Progenitor cell of endocrine pancreas (in vitro differentiated cells): ENCODE results near the gene BUD31. TPM values are rescaled to one million over a fixed set of nuclear protein-coding genes. Genes with fewer than 3 reads are reported as not detected.
A peak's percentile ranks its signal among the peaks of the same experiment; 100 is the strongest.

Experiments used
- DNase-seq: peaks from one replicate; pipeline ENCODE4 v3.0.0; 2021; ENCODE audit warnings: low spot score; ENCODE audit not compliant: unreplicated experiment
- H3K27ac Mint-ChIP-seq: 2 replicates; pipeline ENCODE4 v1.8.0; 2021; ENCODE audit warnings: mild to moderate bottlenecking, moderate library complexity, mixed read lengths
- H3K27me3 Mint-ChIP-seq: 2 replicates; pipeline ENCODE4 v1.8.0; 2021; ENCODE audit warnings: mixed read lengths
- H3K36me3 Mint-ChIP-seq: 2 replicates; pipeline ENCODE4 v1.8.0; 2022; ENCODE audit warnings: mixed read lengths; ENCODE audit not compliant: insufficient read depth
- H3K4me1 Mint-ChIP-seq: 2 replicates; pipeline ENCODE4 v1.8.0; 2021; ENCODE audit warnings: low read depth, mixed read lengths
- H3K4me3 Mint-ChIP-seq: 2 replicates; pipeline ENCODE4 v1.8.0; 2021; ENCODE audit warnings: low read depth, mild to moderate bottlenecking, moderate library complexity, mixed read lengths
- H3K9me3 Mint-ChIP-seq: 2 replicates; pipeline ENCODE4 v1.8.0; 2021; ENCODE audit warnings: low read depth, mixed read lengths
- long read RNA-seq: library from polyadenylated mRNA; unstranded; transcript quantifications from one replicate; pipeline ENCODE4 v2.0.0, GENCODE V29; 2020
- total RNA-seq: library from RNA; stranded (reverse); gene quantifications from 2 replicates; pipeline ENCODE4 v1.2.1, GENCODE V29; 2021
- TF ChIP-seq, protein P1 (sequence below): fragments of 200-600 bp; sonication (generic); IDR thresholded peaks from one replicate; pipeline ENCODE4 v1.5.0; 2021; ENCODE audit warnings: antibody characterized with exemption, mild to moderate bottlenecking; ENCODE audit not compliant: unreplicated experiment

Gene BUD31
- total RNA-seq: 97.2 and 102 TPM in 2 replicates
- long read RNA-seq, transcript BUD31-201 (6 exons, 1,035 nt): minor isoform, 34 of 77 reads
- long read RNA-seq, transcript BUD31-202 (6 exons, 1,139 nt): major isoform, 35 of 77 reads
- long read RNA-seq, partial matches to known transcripts: 2 of 77 reads
- long read RNA-seq, other reads (novel, unspliced or antisense): 6 of 77 reads

DNA sequence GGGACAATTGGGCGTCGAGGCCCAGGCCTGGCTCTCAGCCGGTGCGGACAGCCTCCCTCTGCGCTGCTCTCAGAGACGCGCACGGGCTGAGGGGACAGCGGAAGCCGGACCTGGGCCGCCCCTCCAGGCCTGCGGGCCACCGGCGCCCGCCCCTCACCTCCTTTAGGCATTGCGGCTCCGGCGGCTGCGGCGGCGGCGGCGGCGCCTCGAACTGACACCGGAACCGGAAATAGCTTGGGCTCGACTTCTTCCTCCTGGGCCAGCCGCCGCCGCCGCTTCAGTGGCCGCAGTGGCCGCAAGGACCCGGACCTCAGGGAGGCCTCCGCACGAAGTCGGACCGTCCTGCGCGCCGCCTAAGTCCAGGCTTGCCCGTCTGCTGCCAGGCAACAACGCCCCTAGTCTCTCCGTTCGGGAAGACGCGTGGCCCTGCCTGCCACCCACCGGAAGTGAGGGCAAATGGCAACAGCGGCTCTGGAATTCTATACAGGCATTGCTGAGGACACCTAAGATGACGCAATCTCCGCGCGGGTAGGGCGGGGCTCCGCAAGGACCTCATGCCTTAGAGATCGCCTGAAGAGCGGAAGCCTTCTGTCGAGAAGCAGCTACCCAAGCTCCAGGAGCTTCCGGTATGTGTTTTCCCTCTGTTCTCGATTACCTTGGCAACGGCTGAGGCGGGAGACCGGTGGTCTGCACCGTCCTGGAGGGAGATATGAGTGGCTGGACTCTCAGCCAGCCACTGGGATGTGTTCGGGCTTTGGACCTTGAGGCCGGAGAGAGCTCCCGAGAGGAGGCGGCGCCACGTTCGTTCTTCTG lies at the start of gene BUD31, which contains the start of gene PDAP1:
BUD31 (plus strand) TSS at position 591 of the 813 bp plus-strand sequence. CDS start 2,124 bp downstream, outside the sequence.
PDAP1 (minus strand) TSS at position 219 of the 813 bp plus-strand sequence; CDS start at position 170, 49 bp downstream.
- Mint-ChIP-seq H3K4me1 (peaks cover 27% of the 10 kb centered on the region), H3K27me3 (no peaks in the 10 kb centered on the region), H3K4me3 (peak within 1 kb of the TSS; percentile 93), H3K36me3 (peaks cover 20% of the 10 kb centered on the region), H3K27ac (peak within 1 kb of the TSS; percentile 100), H3K9me3 (no peaks in the 10 kb centered on the region)
- TF ChIP-seq, protein P1, sequence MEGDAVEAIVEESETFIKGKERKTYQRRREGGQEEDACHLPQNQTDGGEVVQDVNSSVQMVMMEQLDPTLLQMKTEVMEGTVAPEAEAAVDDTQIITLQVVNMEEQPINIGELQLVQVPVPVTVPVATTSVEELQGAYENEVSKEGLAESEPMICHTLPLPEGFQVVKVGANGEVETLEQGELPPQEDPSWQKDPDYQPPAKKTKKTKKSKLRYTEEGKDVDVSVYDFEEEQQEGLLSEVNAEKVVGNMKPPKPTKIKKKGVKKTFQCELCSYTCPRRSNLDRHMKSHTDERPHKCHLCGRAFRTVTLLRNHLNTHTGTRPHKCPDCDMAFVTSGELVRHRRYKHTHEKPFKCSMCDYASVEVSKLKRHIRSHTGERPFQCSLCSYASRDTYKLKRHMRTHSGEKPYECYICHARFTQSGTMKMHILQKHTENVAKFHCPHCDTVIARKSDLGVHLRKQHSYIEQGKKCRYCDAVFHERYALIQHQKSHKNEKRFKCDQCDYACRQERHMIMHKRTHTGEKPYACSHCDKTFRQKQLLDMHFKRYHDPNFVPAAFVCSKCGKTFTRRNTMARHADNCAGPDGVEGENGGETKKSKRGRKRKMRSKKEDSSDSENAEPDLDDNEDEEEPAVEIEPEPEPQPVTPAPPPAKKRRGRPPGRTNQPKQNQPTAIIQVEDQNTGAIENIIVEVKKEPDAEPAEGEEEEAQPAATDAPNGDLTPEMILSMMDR: peak; percentile 17
- DNase-seq: peak; percentile 82

DNA sequence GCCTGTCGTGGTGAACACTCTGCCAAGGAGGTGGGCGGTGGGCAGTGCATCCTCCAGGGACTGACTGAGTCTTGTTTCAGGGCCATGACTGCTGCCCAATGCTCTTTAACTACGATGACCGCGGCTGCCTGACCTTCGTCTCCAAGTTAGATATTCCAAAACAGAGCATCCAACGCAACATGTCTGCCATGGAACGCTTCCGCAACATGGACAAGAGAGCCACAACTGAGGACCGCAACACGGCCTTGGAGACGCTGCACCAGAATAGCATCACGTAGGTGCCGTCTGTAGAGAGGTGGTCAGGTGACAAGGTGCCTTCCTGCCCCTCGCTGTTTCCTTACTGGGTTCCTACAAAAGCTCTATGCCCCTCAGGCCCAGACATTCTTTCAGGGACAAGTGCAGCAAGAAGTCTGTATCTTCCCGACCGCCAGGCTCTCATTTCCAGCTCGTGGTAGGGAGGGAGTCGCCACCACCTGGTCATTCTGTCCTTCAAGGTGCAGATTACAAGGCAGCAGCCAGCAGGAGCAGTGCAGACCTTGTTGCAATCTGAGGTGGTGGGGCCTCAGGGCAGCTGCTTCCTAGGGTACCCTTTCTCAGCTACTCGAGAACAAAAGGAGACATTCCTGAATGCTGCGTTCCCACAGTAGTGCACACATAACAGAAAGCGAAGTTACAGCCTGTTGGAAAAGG lies 49.2 kb upstream of the BUD31 start:
- Mint-ChIP-seq H3K27ac (no peak overlapping the region), H3K4me3 (no peak overlapping the region), H3K9me3 (no peaks in the 10 kb centered on the region), H3K27me3 (no peaks in the 10 kb centered on the region), H3K4me1 (no peaks in the 10 kb centered on the region), H3K36me3 (peaks cover 26% of the 10 kb centered on the region)
- TF ChIP-seq, protein P1: no peak
- DNase-seq: no peak

DNA sequence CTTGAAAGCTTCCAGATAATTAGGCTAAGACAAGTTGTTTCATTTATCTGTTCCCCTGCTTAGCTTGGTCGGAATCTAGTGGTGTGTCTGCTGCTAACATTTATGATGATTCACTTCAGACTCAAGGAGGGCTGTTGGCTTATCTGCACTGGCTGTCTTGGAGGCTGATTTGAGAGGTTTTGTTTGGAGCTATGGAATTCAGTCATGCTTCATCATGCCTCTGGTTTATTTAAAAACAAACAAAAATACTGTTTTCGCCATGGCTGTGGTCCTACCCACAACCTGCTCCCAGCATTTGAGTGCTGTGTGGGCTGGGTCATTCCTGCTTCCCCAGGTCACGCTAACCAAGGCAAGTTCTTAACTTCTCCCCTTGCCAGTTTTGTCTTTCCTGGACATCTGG lies 46.0 kb upstream of the BUD31 start:
- no peak overlapping the region for H3K27ac Mint-ChIP-seq
- TF ChIP-seq, protein P1: no peak
- H3K4me3 Mint-ChIP-seq: no peak overlapping the region
- no peak for DNase-seq
- peaks cover 27% of the 10 kb centered on the region for H3K36me3 Mint-ChIP-seq
- no peaks in the 10 kb centered on the region for H3K27me3 Mint-ChIP-seq
- H3K4me1 Mint-ChIP-seq: no peaks in the 10 kb centered on the region
- no peaks in the 10 kb centered on the region for H3K9me3 Mint-ChIP-seq

DNA sequence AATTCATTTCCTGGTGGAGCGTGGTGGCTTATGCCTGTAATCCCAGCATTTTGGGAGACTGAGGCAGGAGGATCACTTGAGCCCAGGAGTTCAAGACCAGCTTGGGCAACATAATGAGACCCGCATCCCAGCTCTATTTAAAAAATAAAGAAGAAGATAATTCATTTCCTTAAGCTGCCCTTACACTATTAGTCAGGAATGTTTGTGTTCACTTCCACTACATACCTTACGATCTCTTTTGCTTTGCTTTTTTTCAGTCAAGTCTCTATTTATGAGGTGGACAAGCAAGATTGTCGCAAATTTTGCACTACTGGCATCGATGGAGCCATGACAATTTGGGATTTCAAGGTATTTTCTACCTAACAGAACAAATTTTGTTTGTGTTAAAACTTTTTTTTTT lies 45.5 kb upstream of the BUD31 start:
- Mint-ChIP-seq H3K27ac (no peak overlapping the region), H3K9me3 (no peaks in the 10 kb centered on the region), H3K4me1 (no peaks in the 10 kb centered on the region), H3K36me3 (peaks cover 23% of the 10 kb centered on the region), H3K4me3 (no peak overlapping the region), H3K27me3 (no peaks in the 10 kb centered on the region)
- TF ChIP-seq, protein P1: no peak
- DNase-seq: no peak

DNA sequence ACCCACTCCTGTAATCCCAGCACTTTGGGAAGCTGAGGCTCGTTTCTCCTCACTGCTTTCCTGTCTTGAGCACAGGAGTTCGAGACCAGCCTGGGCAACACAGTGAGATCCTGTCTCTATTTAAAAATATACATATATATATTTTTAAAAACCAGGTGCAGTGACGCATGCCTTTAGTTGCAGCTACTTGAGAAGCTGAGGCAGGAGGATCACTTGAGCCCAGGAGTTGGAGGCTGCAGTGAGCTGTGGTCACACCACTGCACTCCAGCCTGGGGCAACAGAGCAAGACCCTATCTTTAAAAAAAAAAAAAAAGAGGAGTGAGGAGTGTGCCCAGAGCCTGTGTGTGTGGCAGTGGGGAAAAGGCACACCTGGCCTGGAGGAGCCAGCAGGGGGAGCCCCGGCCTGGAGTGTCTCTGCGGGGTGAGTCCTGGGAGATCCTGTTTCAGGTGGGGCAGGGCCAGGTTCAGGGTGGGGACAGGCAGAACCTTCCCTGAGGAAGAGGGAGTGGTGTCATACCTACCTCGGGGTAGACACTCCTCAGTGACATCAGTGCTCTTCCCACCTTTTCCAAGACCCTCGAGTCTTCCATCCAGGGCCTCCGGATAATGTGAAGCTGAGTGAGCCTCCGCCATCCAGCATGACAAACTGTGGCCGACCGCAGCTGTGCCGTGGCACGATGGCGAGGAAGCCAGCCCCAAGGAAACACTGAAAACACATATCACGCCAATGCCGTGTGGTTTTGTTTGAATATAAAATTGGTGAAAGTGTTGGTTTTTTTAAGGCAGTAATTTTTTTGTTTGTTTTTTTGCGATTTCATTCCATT lies 43.2 kb upstream of the BUD31 start:
- no peak overlapping the region for H3K27ac Mint-ChIP-seq
- no peaks in the 10 kb centered on the region for H3K9me3 Mint-ChIP-seq
- no peaks in the 10 kb centered on the region for H3K27me3 Mint-ChIP-seq
- H3K36me3 Mint-ChIP-seq: peaks cover 18% of the 10 kb centered on the region
- DNase-seq: no peak
- H3K4me1 Mint-ChIP-seq: no peaks in the 10 kb centered on the region
- no peak overlapping the region for H3K4me3 Mint-ChIP-seq
- TF ChIP-seq, protein P1: peak; percentile 56
